A549 (cell line): Measurements from ENCODE around the gene CFI. TPM values are rescaled to one million over a fixed set of nuclear protein-coding genes. Genes with fewer than 3 reads are reported as not detected.

ENCODE experiments used
- ATAC-seq, 2 experiments: fragments of 200-7000 bp in 1 of 2; fragments of >200 bp in 1 of 2; cut with Nextera tagmentation in 1 of 2; cut with Tn5 transposase in 1 of 2; 3 replicates each; pipeline versions ENCODE4 v1.8.0 to v1.9.1; 2018 to 2020; ENCODE audit warnings: mild to moderate bottlenecking in 1 of 2, moderate library complexity in 1 of 2
- CTCF ChIA-PET: fragments of 300-600 bp; sonication (Branson Sonifier 250); formaldehyde crosslinking; extraction: SDS; loops from one replicate; lab custom pipeline; 2021; ENCODE audit warnings: antibody characterized with exemption, inconsistent platforms; lab: Yijun Ruan, JAX
- POLR2A ChIA-PET: fragments of 350-600 bp; formaldehyde crosslinking; extraction: SDS; loops from one replicate; lab custom pipeline; 2021; ENCODE audit warnings: antibody characterized with exemption, inconsistent platforms; lab: Yijun Ruan, JAX
- DNase-seq, 2 experiments: peaks; one replicate each; pipeline versions ENCODE4 v3.0.0 to v3.0.0-alpha.2; 2011 to 2016; ENCODE audit warnings: low read depth in 1 of 2, low spot score in 1 of 2
- FAIRE-seq: peaks from 2 replicates; lab custom pipeline; 2011; peaks lifted over from hg19 to GRCh38; lab: Jason Lieb, UNC
- H3K27ac ChIP-seq, 2 experiments: fragments of >200 bp; sonication (Bioruptor Twin); formaldehyde crosslinking; 3 replicates each; pipeline ENCODE4 v1.5.1; 2016 to 2017
- H3K4me1 ChIP-seq: fragments of >200 bp; sonication (Bioruptor Twin); formaldehyde crosslinking; 3 replicates; pipeline ENCODE4 v1.6.1; 2016
- H3K4me2 ChIP-seq: fragments of >200 bp; sonication (Bioruptor Twin); formaldehyde crosslinking; 3 replicates; pipeline ENCODE4 v1.6.1; 2016
- H3K4me3 ChIP-seq: fragments of >200 bp; sonication (Bioruptor Twin); formaldehyde crosslinking; 3 replicates; pipeline ENCODE4 v1.5.1; 2016
- H3K9me3 ChIP-seq: fragments of >200 bp; sonication (Bioruptor Twin); formaldehyde crosslinking; 3 replicates; pipeline ENCODE4 v1.6.1; 2016
- BCL3 ChIP-seq: fragments of >200 bp; sonication (Bioruptor Twin); formaldehyde crosslinking; IDR thresholded peaks from 3 replicates; pipeline ENCODE4 v1.6.1; 2016
- BHLHE40 ChIP-seq: IDR thresholded peaks from 2 replicates; pipeline ENCODE4 v1.6.1; 2012; ENCODE audit warnings: low read depth, low read length, inconsistent platforms
- CBX8 ChIP-seq: fragments of 200-600 bp; sonication (generic); IDR thresholded peaks from 2 replicates; pipeline ENCODE4 v1.6.1; 2016
- CHD4 ChIP-seq: fragments of 200-600 bp; sonication (generic); IDR thresholded peaks from 2 replicates; pipeline ENCODE4 v1.6.1; 2016; ENCODE audit warnings: antibody characterized with exemption, mild to moderate bottlenecking, borderline replicate concordance
- E2F6 ChIP-seq: IDR thresholded peaks from 2 replicates; pipeline ENCODE4 v1.6.1; 2012; ENCODE audit warnings: low read depth, borderline replicate concordance
- EHF ChIP-seq: fragments of 250-450 bp; sonication (Bioruptor Pico); IDR thresholded peaks from 2 replicates; pipeline ENCODE4 v1.5.0; 2020; ENCODE audit warnings: mild to moderate bottlenecking
- ELK1 ChIP-seq: fragments of 150-350 bp; IDR thresholded peaks from 2 replicates; pipeline ENCODE4 v1.6.1; 2014; ENCODE audit warnings: low read depth, mild to moderate bottlenecking, low read length
- ESRRA ChIP-seq: fragments of 150-350 bp; IDR thresholded peaks from 2 replicates; pipeline ENCODE4 v1.6.1; 2014; ENCODE audit warnings: mild to moderate bottlenecking, low read length, borderline replicate concordance
- FOSB ChIP-seq: fragments of 250-450 bp; sonication (Bioruptor Pico); IDR thresholded peaks from 2 replicates; pipeline ENCODE4 v1.5.0; 2020; ENCODE audit warnings: mild to moderate bottlenecking, moderate library complexity
- FOSL2 ChIP-seq, 2 experiments: fragments of 450-650 bp in 1 of 2; fragments of >200 bp in 1 of 2; sonication (Bioruptor Twin) in 1 of 2; formaldehyde crosslinking; IDR thresholded peaks; 2 replicates each; pipeline versions ENCODE4 v1.5.0 to v1.6.1; 2016 to 2020; ENCODE audit warnings: mild to moderate bottlenecking in 1 of 2, moderate library complexity in 1 of 2
- FOXS1 ChIP-seq: fragments of 250-450 bp; sonication (Bioruptor Pico); IDR thresholded peaks from 2 replicates; pipeline ENCODE4 v1.5.0; 2020; ENCODE audit warnings: mild to moderate bottlenecking, moderate library complexity
- GATA3 ChIP-seq: IDR thresholded peaks from 2 replicates; pipeline ENCODE4 v1.6.1; 2012; ENCODE audit warnings: borderline replicate concordance
- HOXA7 ChIP-seq: fragments of 250-450 bp; sonication (Bioruptor Pico); IDR thresholded peaks from 2 replicates; pipeline ENCODE4 v1.5.0; 2020; ENCODE audit warnings: mild to moderate bottlenecking, moderate library complexity
- HOXB13 ChIP-seq: fragments of 250-450 bp; sonication (Bioruptor Pico); IDR thresholded peaks from 2 replicates; pipeline ENCODE4 v1.5.0; 2020; ENCODE audit warnings: low read depth, mild to moderate bottlenecking, moderate library complexity
- JUNB ChIP-seq: fragments of >200 bp; sonication (Bioruptor Twin); formaldehyde crosslinking; IDR thresholded peaks from 2 replicates; pipeline ENCODE4 v1.6.1; 2016
- MYC ChIP-seq: IDR thresholded peaks from 2 replicates; pipeline ENCODE4 v1.6.1; 2012; ENCODE audit warnings: mild to moderate bottlenecking, inconsistent platforms, low read length, improper control_type of control experiment, borderline replicate concordance
- NFE2L2 ChIP-seq: fragments of 150-350 bp; conservative IDR thresholded peaks from 2 replicates; pipeline ENCODE4 v1.6.1; 2014; ENCODE audit warnings: low read length
- NPAS2 ChIP-seq: fragments of 250-450 bp; sonication (Bioruptor Pico); IDR thresholded peaks from 2 replicates; pipeline ENCODE4 v1.8.0; 2022; ENCODE audit warnings: mild to moderate bottlenecking, moderate library complexity, borderline replicate concordance
- PBX3 ChIP-seq: IDR thresholded peaks from 2 replicates; pipeline ENCODE4 v1.6.1; 2012
- POLR2A ChIP-seq: IDR thresholded peaks from 2 replicates; pipeline ENCODE4 v1.6.1; 2012; ENCODE audit warnings: mild to moderate bottlenecking, low read length
- RARB ChIP-seq: fragments of 250-450 bp; sonication (Bioruptor Pico); IDR thresholded peaks from 2 replicates; pipeline ENCODE4 v1.8.0; 2021; ENCODE audit warnings: mild to moderate bottlenecking, moderate library complexity
- REST ChIP-seq: fragments of 200-600 bp; sonication (generic); IDR thresholded peaks from 2 replicates; pipeline ENCODE4 v1.6.1; 2016; ENCODE audit warnings: antibody characterized with exemption, mild to moderate bottlenecking, moderate library complexity
- SREBF2 ChIP-seq: fragments of 450-650 bp; IDR thresholded peaks from 2 replicates; pipeline ENCODE4 v1.6.1; 2014; ENCODE audit warnings: mild to moderate bottlenecking, moderate library complexity
- TP53 ChIP-seq: fragments of 250-450 bp; sonication (Bioruptor Pico); IDR thresholded peaks from 2 replicates; pipeline ENCODE4 v1.5.0; 2021; ENCODE audit warnings: mild to moderate bottlenecking, moderate library complexity
- ZFP36 ChIP-seq: fragments of 450-650 bp; IDR thresholded peaks from 2 replicates; pipeline ENCODE4 v1.6.1; 2014; ENCODE audit warnings: borderline replicate concordance; ENCODE audit not compliant: partially characterized antibody
- ZNF302 ChIP-seq: fragments of 250-450 bp; sonication (Bioruptor Pico); IDR thresholded peaks from 2 replicates; pipeline ENCODE4 v1.9.0; 2021; ENCODE audit warnings: inconsistent platforms, mild to moderate bottlenecking, moderate library complexity
- ZSCAN20 ChIP-seq: fragments of 250-450 bp; sonication (Bioruptor Pico); IDR thresholded peaks from 2 replicates; pipeline ENCODE4 v1.8.0; 2022; ENCODE audit warnings: mild to moderate bottlenecking, moderate library complexity
- WGBS: methylation state at CpG from one replicate; pipeline ENCODE4 v1.1.6; 2017; ENCODE audit errors: missing lambda C conversion rate; 5-methylcytosine and 5-hydroxymethylcytosine counted together
- polyA minus RNA-seq: library from RNA; depleted of rRNA, polyadenylated mRNA; stranded (reverse); fragments of >200 nt; gene quantifications from 2 replicates; pipeline ENCODE4 v1.2.3, GENCODE V29; 2011; rRNA and poly(A)+ RNA removed
- polyA plus RNA-seq, 4 experiments: library from polyadenylated mRNA; depleted of rRNA in 3 of 4; stranded (reverse); fragments of >200 nt; fragmentation: RNase III in 1 of 4; extraction: RNeasy Plus Mini Kit Qiagen cat#74134 plus additional on column Dnase treatment in 1 of 4; gene quantifications; 2 replicates in 3 of 4; 3 replicates in 1 of 4; pipeline ENCODE4 v1.2.3, GENCODE V29; 2011 to 2017

CFI gene
- polyA plus RNA-seq (2011; rRNA removed), result 2.2 and 2.8 TPM in 2 replicates
- polyA plus RNA-seq (2012; cell fraction: cytosol; rRNA removed), result 0.05 TPM in 1 of 2 replicates, not detected in the other
- 0.08 and 0.09 TPM in 2 replicates for polyA plus RNA-seq (2012; cell fraction: nucleus; rRNA removed)
- polyA plus RNA-seq (2017; fragmentation: RNase III; extraction: RNeasy Plus Mini Kit Qiagen cat#74134 plus additional on column Dnase treatment), result 0.76 to 2.6 TPM (median 2.2 TPM) in 3 replicates
- 0.68 and 0.70 TPM in 2 replicates for polyA minus RNA-seq

- Histone ChIP-seq H3K4me3 (no peak within 1 kb of the TSS), H3K4me2 (peak within 1 kb of the TSS; percentile 52), H3K4me1 (no peaks in the 10 kb centered on the region), H3K27ac (no peak within 1 kb of the TSS), H3K9me3 (no peaks in the 10 kb centered on the region)
- 59% methylated on average over 2 of the region's 2 CpGs for WGBS
- no peak for TF ChIP-seq FOSL2 (IDR thresholded peaks at IDR 0.05)
- TF ChIP-seq FOSL2 (CRISPR knock-in tag; IDR thresholded peaks at IDR 0.05), result no peak
- no peak for TF ChIP-seq NFE2L2
- no peak for TF ChIP-seq HOXB13 (CRISPR knock-in tag)
- no peak for TF ChIP-seq CHD4
- no peak for TF ChIP-seq HOXA7 (CRISPR knock-in tag)
- no peak for TF ChIP-seq MYC
- TF ChIP-seq FOXS1 (CRISPR knock-in tag), result no peak
- TF ChIP-seq BHLHE40, result no peak
- no peak for TF ChIP-seq SREBF2
- no peak for TF ChIP-seq CBX8
- TF ChIP-seq BCL3, result no peak
- TF ChIP-seq NPAS2 (CRISPR knock-in tag), result no peak
- POLR2A ChIA-PET, result no interaction called here
- ATAC-seq (no peak), FAIRE-seq (no peak), DNase-seq (no peak)
- CTCF ChIA-PET, result interaction anchor here (0.6 to 1.3 kb wide), 2 partner anchors 380 to 701 kb away, joined by 3 read pairs; no protein-coding TSS in a partner anchor
Observed at GRCh38 chr4:109801895-109802319, at the start of gene CFI. TSS of gene CFI (minus strand) at chr4:109801999. CDS start at chr4:109801971, 28 bp downstream.

GRCh38 chr4:109850601-109851000 lies 48.8 kb upstream of the CFI start:
- Histone ChIP-seq H3K9me3 (no peaks in the 10 kb centered on the region), H3K4me1 (no peaks in the 10 kb centered on the region), H3K27ac (no peak overlapping the region), H3K4me2 (no peak overlapping the region), H3K4me3 (no peak overlapping the region)
- ATAC-seq, result no peak
- ChIA-PET POLR2A (no interaction called here), CTCF (no interaction called here)
- no peak for TF ChIP-seq E2F6
- TF ChIP-seq ELK1, result no peak
- TF ChIP-seq RARB (CRISPR knock-in tag), result no peak
- TF ChIP-seq PBX3, result no peak
- TF ChIP-seq REST, result no peak
- TF ChIP-seq TP53, result no peak
- TF ChIP-seq BCL3, result no peak
- no peak for TF ChIP-seq NFE2L2
- TF ChIP-seq ZSCAN20 (CRISPR knock-in tag), result no peak
- no peak for TF ChIP-seq FOSB
- no peak for TF ChIP-seq EHF (CRISPR knock-in tag)
- no peak for TF ChIP-seq ESRRA
- no peak for TF ChIP-seq ZNF302 (CRISPR knock-in tag)
- TF ChIP-seq GATA3, result no peak
- TF ChIP-seq ZFP36, result no peak
- no peak for TF ChIP-seq JUNB
- no peak for TF ChIP-seq POLR2A
- FAIRE-seq, result no peak
- 60% methylated on average over 5 of the region's 5 CpGs for WGBS
- DNase-seq, result no peak
